ENCODE results near the gene WDR77.

GRCh38 chr1:111488669-111489068 lies 39.6 kb upstream of the WDR77 start:
- TF ChIP-seq CTCF (conservative IDR thresholded peaks at IDR 0.05; ENCODE audit: low read depth, low read length), result no peak
- no peak for TF ChIP-seq BHLHE40 (IDR thresholded peaks at IDR 0.05; ENCODE audit: low read depth, low read length)

All from IMR-90 (cell line).